ENCODE measurements around the gene SPIN3. TPM values are rescaled to one million over a fixed set of nuclear protein-coding genes. Genes with fewer than 3 reads are reported as not detected.
A peak's percentile ranks its signal among the peaks of the same experiment; 100 is the strongest.

Gene SPIN3
- total RNA-seq, 1 donor from 2014 or later: 17.8 TPM

- H3K27me3 ChIP-seq: no peaks in the 10 kb centered on the region
- TF ChIP-seq CTCF (IDR thresholded peaks at IDR 0.05): peak; percentile 45
- no peak for TF ChIP-seq EZH2 (IDR thresholded peaks at IDR 0.05)
- H3K79me2 ChIP-seq (ENCODE audit: low read depth): no peaks in the 10 kb centered on the region
- DNase-seq (ENCODE audit: low spot score): peak; percentile 7
- H3K9ac ChIP-seq: no peak overlapping the region
- no peaks in the 10 kb centered on the region for H3K9me3 ChIP-seq (ENCODE audit: low read depth)
- H3F3A ChIP-seq (ENCODE audit: low read depth): no peaks in the 10 kb centered on the region
- H3K4me1 ChIP-seq: no peaks in the 10 kb centered on the region
- no peak overlapping the region for H3K27ac ChIP-seq
- H3K27ac Mint-ChIP-seq: no peak overlapping the region
- H2AFZ ChIP-seq (replicated peaks): no peak overlapping the region
- H3K36me3 Mint-ChIP-seq: peaks cover 7% of the 10 kb centered on the region
- no peak overlapping the region for H3K4me2 ChIP-seq
- H3K27me3 Mint-ChIP-seq (ENCODE audit: insufficient read depth, low read depth): no peaks in the 10 kb centered on the region
- H4K20me1 ChIP-seq (ENCODE audit: low read depth): no peaks in the 10 kb centered on the region
- H3K4me3 Mint-ChIP-seq: no peak overlapping the region
- peaks cover 2% of the 10 kb centered on the region for H3K9me3 Mint-ChIP-seq
- no peaks in the 10 kb centered on the region for H3K36me3 ChIP-seq
- H3K4me3 ChIP-seq: no peak overlapping the region
- H3K4me1 Mint-ChIP-seq: no peaks in the 10 kb centered on the region
These were observed 17.2 kb downstream of the SPIN3 start for GRCh38 chrX:56978172-56978571.

GRCh38 chrX:56975611-56976010, 19.7 kb downstream of the SPIN3 start:
- Histone ChIP-seq H3K4me3 (no peak overlapping the region), H3K9me3 (ENCODE audit: low read depth) (no peaks in the 10 kb centered on the region), H4K20me1 (ENCODE audit: low read depth) (no peaks in the 10 kb centered on the region), H3K9ac (no peak overlapping the region), H3K27me3 (no peaks in the 10 kb centered on the region), H3K4me1 (no peaks in the 10 kb centered on the region), H3F3A (ENCODE audit: low read depth) (no peaks in the 10 kb centered on the region), H3K36me3 (no peaks in the 10 kb centered on the region), H3K4me2 (no peak overlapping the region), H3K27ac (no peak overlapping the region), H2AFZ (replicated peaks) (no peak overlapping the region), H3K79me2 (ENCODE audit: low read depth) (no peaks in the 10 kb centered on the region)
- Mint-ChIP-seq H3K9me3 (peaks cover 2% of the 10 kb centered on the region), H3K4me3 (no peak overlapping the region), H3K27me3 (ENCODE audit: insufficient read depth, low read depth) (no peaks in the 10 kb centered on the region), H3K4me1 (no peaks in the 10 kb centered on the region), H3K27ac (no peak overlapping the region), H3K36me3 (peaks cover 7% of the 10 kb centered on the region)
- peak; percentile 2 for DNase-seq (ENCODE audit: low spot score)
- no peak for TF ChIP-seq EZH2phosphoT487 (IDR thresholded peaks at IDR 0.05)
- TF ChIP-seq CTCF (IDR thresholded peaks at IDR 0.05): peak; percentile 17
- no peak for TF ChIP-seq EZH2 (IDR thresholded peaks at IDR 0.05)

- DNase-seq (ENCODE audit: low spot score): no peak
- H3F3A ChIP-seq (ENCODE audit: low read depth): no peaks in the 10 kb centered on the region
- H3K4me1 ChIP-seq: no peaks in the 10 kb centered on the region
- no peaks in the 10 kb centered on the region for H3K27me3 ChIP-seq
- H3K36me3 ChIP-seq: peaks cover under 1% of the 10 kb centered on the region
- no peak overlapping the region for H3K27ac ChIP-seq
- Mint-ChIP-seq H3K27me3 (ENCODE audit: insufficient read depth, low read depth) (no peaks in the 10 kb centered on the region), H3K9me3 (peaks cover 2% of the 10 kb centered on the region), H3K36me3 (peaks cover 7% of the 10 kb centered on the region), H3K4me3 (no peak overlapping the region), H3K4me1 (no peaks in the 10 kb centered on the region), H3K27ac (no peak overlapping the region)
- H3K4me3 ChIP-seq: no peak overlapping the region
- no peaks in the 10 kb centered on the region for H4K20me1 ChIP-seq (ENCODE audit: low read depth)
- no peaks in the 10 kb centered on the region for H3K9me3 ChIP-seq (ENCODE audit: low read depth)
- TF ChIP-seq EZH2phosphoT487 (IDR thresholded peaks at IDR 0.05): no peak
- TF ChIP-seq EZH2 (IDR thresholded peaks at IDR 0.05): no peak
- no peak for TF ChIP-seq CTCF (IDR thresholded peaks at IDR 0.05)
- no peaks in the 10 kb centered on the region for H3K79me2 ChIP-seq (ENCODE audit: low read depth)
- no peak overlapping the region for H3K4me2 ChIP-seq
- no peak overlapping the region for H3K9ac ChIP-seq
- H2AFZ ChIP-seq (replicated peaks): no peak overlapping the region
These were observed 20.9 kb downstream of the SPIN3 start for GRCh38 chrX:56974408-56974807.

Measured in neural progenitor cell (in vitro differentiated cells).